Retinal pigment epithelial cell (primary cell): ENCODE results near the gene NOS1AP.

ENCODE experiments used
- DNase-seq: peaks from one replicate; pipeline ENCODE4 v3.0.0-alpha.2; 2010; ENCODE audit warnings: low read depth
- H3K4me3 ChIP-seq: 2 replicates; pipeline ENCODE4 v1.5.1; 2011; ENCODE audit warnings: mild to moderate bottlenecking, low read length, control low read depth, moderate library complexity
- CTCF ChIP-seq: conservative IDR thresholded peaks from 2 replicates; pipeline ENCODE4 v1.5.1; 2011; ENCODE audit warnings: low read depth, low read length, control low read depth, inconsistent platforms

NOS1AP gene

GRCh38 chr1:162335126-162335525, 265.6 kb downstream of the NOS1AP start:
- no peak for TF ChIP-seq CTCF
- no peak for DNase-seq

GRCh38 chr1:162336621-162337285, 267.3 kb downstream of the NOS1AP start:
- no peak for TF ChIP-seq CTCF
- no peak overlapping the region for H3K4me3 ChIP-seq
- DNase-seq: no peak

More at GRCh38 chr1:162335126-162335525, 265.6 kb downstream of the NOS1AP start:
- H3K4me3 ChIP-seq: no peak overlapping the region

- no peak for TF ChIP-seq CTCF
- no peak for DNase-seq
- H3K4me3 ChIP-seq: no peak overlapping the region
Measured at GRCh38 chr1:162342452-162342983, 273.0 kb downstream of the NOS1AP start.

- DNase-seq: no peak
- no peak overlapping the region for H3K4me3 ChIP-seq
- no peak for TF ChIP-seq CTCF
Measured at GRCh38 chr1:162343470-162343869, 274.0 kb downstream of the NOS1AP start.

GRCh38 chr1:162347281-162347680, 277.8 kb downstream of the NOS1AP start:
- H3K4me3 ChIP-seq: no peak overlapping the region
- no peak for DNase-seq
- TF ChIP-seq CTCF: no peak

GRCh38 chr1:162349635-162350330, 280.3 kb downstream of the NOS1AP start:
- H3K4me3 ChIP-seq: no peak overlapping the region
- no peak for DNase-seq
- TF ChIP-seq CTCF: no peak
